ENCODE measurements around the gene TCAP.

TCAP gene

GRCh38 chr17:39648616-39649366 lies 16.4 kb upstream of the TCAP start:
- H3K79me2 ChIP-seq (ENCODE audit: insufficient read depth, low read length) = peaks cover 22% of the 10 kb centered on the region
- no peak overlapping the region for H2AFZ ChIP-seq (ENCODE audit: low read depth, low read length, severe bottlenecking)
- no peak overlapping the region for H3K27ac ChIP-seq (ENCODE audit: low read depth, low read length)
- H3K36me3 ChIP-seq (ENCODE audit: low read length) = no peaks in the 10 kb centered on the region
- no peak overlapping the region for H3K4me2 ChIP-seq (ENCODE audit: low read depth, low read length, poor library complexity, severe bottlenecking)
- no peak overlapping the region for H3K9ac ChIP-seq (ENCODE audit: low read length)
- H4K20me1 ChIP-seq (ENCODE audit: low read depth, low read length) = no peaks in the 10 kb centered on the region
- H3K27me3 ChIP-seq (ENCODE audit: low read length) = no peaks in the 10 kb centered on the region
- H3K9me2 ChIP-seq (replicated peaks; ENCODE audit: insufficient read depth, low read length) = no peaks in the 10 kb centered on the region
- TF ChIP-seq, protein P1, sequence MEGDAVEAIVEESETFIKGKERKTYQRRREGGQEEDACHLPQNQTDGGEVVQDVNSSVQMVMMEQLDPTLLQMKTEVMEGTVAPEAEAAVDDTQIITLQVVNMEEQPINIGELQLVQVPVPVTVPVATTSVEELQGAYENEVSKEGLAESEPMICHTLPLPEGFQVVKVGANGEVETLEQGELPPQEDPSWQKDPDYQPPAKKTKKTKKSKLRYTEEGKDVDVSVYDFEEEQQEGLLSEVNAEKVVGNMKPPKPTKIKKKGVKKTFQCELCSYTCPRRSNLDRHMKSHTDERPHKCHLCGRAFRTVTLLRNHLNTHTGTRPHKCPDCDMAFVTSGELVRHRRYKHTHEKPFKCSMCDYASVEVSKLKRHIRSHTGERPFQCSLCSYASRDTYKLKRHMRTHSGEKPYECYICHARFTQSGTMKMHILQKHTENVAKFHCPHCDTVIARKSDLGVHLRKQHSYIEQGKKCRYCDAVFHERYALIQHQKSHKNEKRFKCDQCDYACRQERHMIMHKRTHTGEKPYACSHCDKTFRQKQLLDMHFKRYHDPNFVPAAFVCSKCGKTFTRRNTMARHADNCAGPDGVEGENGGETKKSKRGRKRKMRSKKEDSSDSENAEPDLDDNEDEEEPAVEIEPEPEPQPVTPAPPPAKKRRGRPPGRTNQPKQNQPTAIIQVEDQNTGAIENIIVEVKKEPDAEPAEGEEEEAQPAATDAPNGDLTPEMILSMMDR (IDR thresholded peaks at IDR 0.05; ENCODE audit: insufficient read depth, low read length, poor library complexity, severe bottlenecking) = no peak
- TF ChIP-seq EZH2phosphoT487 (conservative IDR thresholded peaks at IDR 0.05; ENCODE audit: low read length) = no peak
- H3K9me3 ChIP-seq (ENCODE audit: insufficient read depth, low read length) = no peaks in the 10 kb centered on the region
- H3K4me3 ChIP-seq (ENCODE audit: insufficient read depth, low read length, poor library complexity, severe bottlenecking) = no peak overlapping the region
- H3F3A ChIP-seq (ENCODE audit: insufficient read depth) = no peaks in the 10 kb centered on the region

GRCh38 chr17:39650121-39650579 lies 15.0 kb upstream of the TCAP start:
- H4K20me1 ChIP-seq (ENCODE audit: low read depth, low read length) = no peaks in the 10 kb centered on the region
- H3K79me2 ChIP-seq (ENCODE audit: insufficient read depth, low read length) = peaks cover 14% of the 10 kb centered on the region
- H3K9me3 ChIP-seq (ENCODE audit: insufficient read depth, low read length) = no peaks in the 10 kb centered on the region
- no peak overlapping the region for H3K9ac ChIP-seq (ENCODE audit: low read length)
- H3K27me3 ChIP-seq (ENCODE audit: low read length) = no peaks in the 10 kb centered on the region
- TF ChIP-seq, protein P1 (IDR thresholded peaks at IDR 0.05; ENCODE audit: insufficient read depth, low read length, poor library complexity, severe bottlenecking) = no peak
- TF ChIP-seq EZH2phosphoT487 (conservative IDR thresholded peaks at IDR 0.05; ENCODE audit: low read length) = no peak
- no peak overlapping the region for H3K4me3 ChIP-seq (ENCODE audit: insufficient read depth, low read length, poor library complexity, severe bottlenecking)
- H3K4me2 ChIP-seq (ENCODE audit: low read depth, low read length, poor library complexity, severe bottlenecking) = no peak overlapping the region
- no peaks in the 10 kb centered on the region for H3F3A ChIP-seq (ENCODE audit: insufficient read depth)
- H3K27ac ChIP-seq (ENCODE audit: low read depth, low read length) = no peak overlapping the region
- H2AFZ ChIP-seq (ENCODE audit: low read depth, low read length, severe bottlenecking) = no peak overlapping the region
- no peaks in the 10 kb centered on the region for H3K36me3 ChIP-seq (ENCODE audit: low read length)
- H3K9me2 ChIP-seq (replicated peaks; ENCODE audit: insufficient read depth, low read length) = no peaks in the 10 kb centered on the region

DNA sequence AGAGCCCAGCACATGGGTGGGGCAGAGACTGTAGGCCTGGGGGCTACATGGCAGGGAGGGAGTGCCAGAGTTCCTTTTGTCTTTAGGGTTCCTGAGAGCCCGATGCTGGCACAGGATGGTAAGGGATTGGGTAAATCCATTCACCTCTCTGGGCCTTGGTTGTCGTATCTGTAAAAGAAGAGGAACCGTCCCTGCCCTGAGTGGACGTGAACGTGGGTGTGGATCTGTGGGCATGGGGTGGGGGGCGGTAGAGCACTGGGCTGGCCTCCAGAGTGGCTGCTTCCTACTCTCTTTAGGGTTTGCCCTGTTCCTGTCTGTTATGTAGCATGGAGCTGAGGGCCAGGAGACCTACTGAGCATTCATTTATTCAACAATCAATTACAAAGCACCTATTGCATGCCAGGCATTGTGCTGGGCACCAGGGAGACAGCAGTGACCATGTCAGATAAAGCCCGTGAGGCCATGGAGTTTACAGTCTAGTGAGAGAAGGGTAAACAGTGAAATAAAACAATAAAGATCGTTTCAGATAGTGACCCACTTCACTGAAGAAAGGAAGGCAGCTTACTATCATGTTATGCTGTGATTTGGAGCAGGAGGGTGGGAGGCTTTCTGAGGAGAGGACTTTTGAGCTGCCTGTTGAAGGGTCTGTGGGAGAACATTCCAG lies 13.1 kb upstream of the TCAP start:
- H3K4me3 ChIP-seq (ENCODE audit: insufficient read depth, low read length, poor library complexity, severe bottlenecking) = no peak overlapping the region
- no peak overlapping the region for H3K9ac ChIP-seq (ENCODE audit: low read length)
- no peaks in the 10 kb centered on the region for H3K9me3 ChIP-seq (ENCODE audit: insufficient read depth, low read length)
- no peaks in the 10 kb centered on the region for H3K27me3 ChIP-seq (ENCODE audit: low read length)
- TF ChIP-seq, protein P1 (IDR thresholded peaks at IDR 0.05; ENCODE audit: insufficient read depth, low read length, poor library complexity, severe bottlenecking) = no peak
- TF ChIP-seq EZH2phosphoT487 (conservative IDR thresholded peaks at IDR 0.05; ENCODE audit: low read length) = no peak
- H3F3A ChIP-seq (ENCODE audit: insufficient read depth) = no peaks in the 10 kb centered on the region
- H4K20me1 ChIP-seq (ENCODE audit: low read depth, low read length) = no peaks in the 10 kb centered on the region
- H3K4me2 ChIP-seq (ENCODE audit: low read depth, low read length, poor library complexity, severe bottlenecking) = no peak overlapping the region
- H2AFZ ChIP-seq (ENCODE audit: low read depth, low read length, severe bottlenecking) = no peak overlapping the region
- H3K9me2 ChIP-seq (replicated peaks; ENCODE audit: insufficient read depth, low read length) = no peaks in the 10 kb centered on the region
- H3K27ac ChIP-seq (ENCODE audit: low read depth, low read length) = no peak overlapping the region
- H3K79me2 ChIP-seq (ENCODE audit: insufficient read depth, low read length) = no peaks in the 10 kb centered on the region; the same call in 1 of the 2 replicates
- H3K36me3 ChIP-seq (ENCODE audit: low read length) = no peaks in the 10 kb centered on the region

Measured in SU-DHL-6 (cell line).